ENCODE data around the gene PAFAH2. TPM values are rescaled to one million over a fixed set of nuclear protein-coding genes. Genes with fewer than 3 reads are reported as not detected.

PAFAH2 gene
- total and polyA plus RNA-seq, 2 of the 13 experiments (the other 11 are each of a cell fraction or from before 2014, with no cell fraction given): 6.9 to 9.4 TPM

DNA sequence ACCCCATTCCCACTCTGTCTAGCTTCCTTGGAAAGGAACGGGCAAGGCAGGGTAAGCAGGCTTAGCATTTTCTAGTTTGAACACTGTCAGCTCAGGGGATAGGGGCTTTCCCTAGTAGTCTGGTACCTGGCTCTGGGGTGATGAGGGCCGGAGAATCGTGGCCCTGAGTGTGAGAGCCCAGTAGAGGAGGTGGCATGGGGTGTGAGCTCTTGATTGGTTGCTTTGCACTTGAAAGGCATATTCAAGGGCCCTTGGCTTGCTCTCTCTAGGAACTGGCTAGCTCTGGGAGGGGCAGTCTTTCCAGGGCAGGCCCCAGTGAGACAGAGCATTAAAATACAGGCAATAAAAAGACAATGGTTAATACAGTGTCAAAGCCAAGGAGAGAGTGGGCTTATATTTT is 13.0 kb upstream of the PAFAH2 start (continued):
- TF ChIP-seq ZBTB44 (CRISPR knock-in tag; IDR thresholded peaks at IDR 0.05) (no peak), ZNF263 (CRISPR knock-in tag; IDR thresholded peaks at IDR 0.05) (no peak), PCBP2 (optimal IDR thresholded peaks at IDR 0.05; ENCODE audit: low read depth, low read length, poor library complexity, severe bottlenecking) (no peak), THAP7 (CRISPR knock-in tag; IDR thresholded peaks at IDR 0.05) (no peak), ZNF720 (CRISPR knock-in tag; IDR thresholded peaks at IDR 0.05) (no peak)

- H3K27me3 ChIP-seq (ENCODE audit: control insufficient read depth in 1 of 2, insufficient read depth in 2 of 2, low read length in 2 of 2): peaks cover 3 to 11% of the 10 kb centered on the region in 2 experiments; a peak in 4 of 5 replicates
- no TSS peak for BruUV-seq (replicated peaks)
- in situ Hi-C loops (cut with HindIII; ENCODE audit: extremely low pct_ligation_motif_present, low pct_unique_long_range_greater_than_20kb) (no loop called here), intact Hi-C loops (cut with micrococcal nuclease; ENCODE audit: unreplicated experiment) (no loop called here)
- H3K9me3 ChIP-seq (ENCODE audit: low read length): no peaks in the 10 kb centered on the region
- no peak overlapping the region for H2AFZ ChIP-seq (ENCODE audit: low read length)
- H3K36me3 ChIP-seq (replicated peaks in 1 of 2; ENCODE audit: control insufficient read depth in 1 of 2, insufficient read depth in 2 of 2, low read length in 2 of 2): no peaks in the 10 kb centered on the region
- H3K79me2 ChIP-seq (ENCODE audit: insufficient read depth, low read length): no peaks in the 10 kb centered on the region
- no peak overlapping the region for H3K4me2 ChIP-seq (ENCODE audit: low read depth, low read length)
- no peak overlapping the region for H3K9ac ChIP-seq (ENCODE audit: insufficient read depth, low read depth, low read length)
- DNase-seq (ENCODE audit: low spot score): peak; percentile 52
- ATAC-seq: peak; percentile 79
- H4K20me1 ChIP-seq (ENCODE audit: insufficient read depth, low read length): no peaks in the 10 kb centered on the region
- CTCF ChIA-PET (ENCODE audit: low intra/inter-chr PET ratio, low total read pairs): interaction anchor here (2.0 kb wide), 1 partner anchor 114 kb away, joined by 17 read pairs; no protein-coding TSS in a partner anchor
- no peak overlapping the region for H3K27ac ChIP-seq (ENCODE audit: extremely low read length, insufficient read depth, low read length)
- no peak overlapping the region for H3K4me3 ChIP-seq (replicated peaks in 1 of 3; ENCODE audit: insufficient read depth in 1 of 3, low read depth in 2 of 3, low read length in 3 of 3)
- FAIRE-seq: peak; percentile 60
- POLR2A ChIA-PET: no interaction called here
- 51% methylated on average over 6 of the region's 6 CpGs for WGBS (ENCODE audit: low lambda C conversion rate)
- peaks cover 24% of the 10 kb centered on the region for H3K4me1 ChIP-seq (ENCODE audit: insufficient read depth, low read length)
- TF ChIP-seq ZNF737 (CRISPR knock-in tag; IDR thresholded peaks at IDR 0.05; ENCODE audit: borderline replicate concordance): no peak
- peak; percentile 72 for TF ChIP-seq ETV5 (CRISPR knock-in tag; IDR thresholded peaks at IDR 0.05; ENCODE audit: borderline replicate concordance)
- peak; percentile 26; the same call in 1 of the 2 replicates for TF ChIP-seq SMC3 (IDR thresholded peaks at IDR 0.05; ENCODE audit: low read length)
- no peak for TF ChIP-seq PATZ1 (CRISPR knock-in tag; IDR thresholded peaks at IDR 0.05)
- TF ChIP-seq GABPA (IDR thresholded peaks at IDR 0.05; ENCODE audit: low read depth, low read length): no peak
- 0 out of 2 replicates have a peak, but pooled peaks have one; percentile 31 for TF ChIP-seq GABPA (CRISPR knock-in tag; IDR thresholded peaks at IDR 0.05; ENCODE audit: low read depth)
- TF ChIP-seq CTCF (CRISPR knock-in tag; IDR thresholded peaks at IDR 0.05): peak; percentile 43
- no peak for TF ChIP-seq FOXA1 (IDR thresholded peaks at IDR 0.05)
- TF ChIP-seq FOXA1 (CRISPR knock-in tag; IDR thresholded peaks at IDR 0.05): no peak
- no peak for TF ChIP-seq ZNF124 (CRISPR knock-in tag; IDR thresholded peaks at IDR 0.05)
- TF ChIP-seq STAG1 (CRISPR knock-in tag; IDR thresholded peaks at IDR 0.05): peak; percentile 55
Observed at GRCh38 chr1:26009796-26010447, 12.1 kb upstream of the PAFAH2 start.
